Mucosa of descending colon (tissue), 3 donors: Measurements from ENCODE around the gene LZTS2. TPM values are rescaled to one million over a fixed set of nuclear protein-coding genes. Genes with fewer than 3 reads are reported as not detected.

ENCODE experiments used
- ATAC-seq: fragments of 200-7000 bp; cut with Tn5 transposase; one replicate; pipeline ENCODE4 v1.9.1; 2020; ENCODE audit warnings: mild to moderate bottlenecking, moderate library complexity
- DNase-seq, 3 donors: peaks; one replicate each; pipeline ENCODE4 v3.0.0-alpha.2; 2020
- H3K36me3 ChIP-seq: fragments of 200-600 bp; one replicate; pipeline ENCODE4 v1.8.0; 2021; ENCODE audit warnings: low read depth, mild to moderate bottlenecking
- H3K4me1 ChIP-seq: fragments of 200-600 bp; one replicate; pipeline ENCODE4 v1.8.0; 2021; ENCODE audit warnings: low read depth, mild to moderate bottlenecking
- H3K4me3 ChIP-seq: fragments of 200-600 bp; one replicate; pipeline ENCODE4 v1.8.0; 2021; ENCODE audit warnings: mild to moderate bottlenecking
- H3K9me3 ChIP-seq: fragments of 200-600 bp; one replicate; pipeline ENCODE4 v1.8.0; 2021; ENCODE audit warnings: mild to moderate bottlenecking
- intact Hi-C, 2 donors: fragments of 100-400 bp; cut with DNase I in 1 of 2; cut with micrococcal nuclease in 1 of 2; formaldehyde crosslinking; loops; one replicate each; pipeline versions ENCODE4 v1.11.0 to v1.11.1; 2022; cut with DNase I, micrococcal nuclease
- total RNA-seq, 3 donors: library from RNA; stranded (reverse); fragmentation: NEBNext Ultra II Directional in 2 of 3; extraction: Animal tissue kit (Norgen Biotek cat#: 25700) in 2 of 3; gene quantifications; one replicate each; pipeline versions ENCODE4 v1.2.1 to v1.2.4, GENCODE V29; 2021 to 2023
- TF ChIP-seq, protein P1 (sequence below): fragments of 200-600 bp; IDR thresholded peaks from one replicate; pipeline ENCODE4 v1.8.0; 2022; ENCODE audit warnings: antibody characterized with exemption, mild to moderate bottlenecking
- donor health status: DM: no; HTN: no; CAD: no; lungs with moderate emphysema.
- donor health status: DM: no; HTN: no; CAD: no.
- donor health status: DM: no; HTN: yes; CAD: no.

The LZTS2 gene
- total RNA-seq, 3 donors from 2014 or later = 26.0 to 82.1 (median 31.5) TPM

DNA sequence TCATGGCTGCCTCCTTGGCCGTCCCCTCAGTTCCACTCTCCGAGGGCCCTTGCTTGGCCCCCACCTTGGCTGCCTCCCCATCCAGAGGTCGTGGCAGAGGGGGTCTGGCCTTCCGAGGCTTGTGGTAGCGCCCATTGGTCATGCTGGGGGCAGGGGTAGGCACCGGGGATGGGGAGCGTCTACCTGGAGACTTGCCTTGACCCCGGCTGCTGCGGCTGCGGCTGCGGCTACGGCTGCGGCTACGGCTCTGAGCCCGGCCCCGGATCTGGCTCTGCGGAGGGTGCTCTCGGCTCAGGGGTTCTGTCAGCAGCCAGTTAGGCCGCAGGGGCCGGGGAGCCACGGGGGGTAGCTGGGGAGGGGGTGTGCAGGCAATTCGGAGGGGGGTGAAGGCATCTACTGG is 10.7 kb downstream of the LZTS2 start:
- intact Hi-C loops = no loop called here
- Histone ChIP-seq H3K4me1 (peaks cover 8% of the 10 kb centered on the region), H3K9me3 (no peaks in the 10 kb centered on the region), H3K36me3 (peaks cover 3% of the 10 kb centered on the region), H3K4me3 (no peak overlapping the region)
- TF ChIP-seq, protein P1, sequence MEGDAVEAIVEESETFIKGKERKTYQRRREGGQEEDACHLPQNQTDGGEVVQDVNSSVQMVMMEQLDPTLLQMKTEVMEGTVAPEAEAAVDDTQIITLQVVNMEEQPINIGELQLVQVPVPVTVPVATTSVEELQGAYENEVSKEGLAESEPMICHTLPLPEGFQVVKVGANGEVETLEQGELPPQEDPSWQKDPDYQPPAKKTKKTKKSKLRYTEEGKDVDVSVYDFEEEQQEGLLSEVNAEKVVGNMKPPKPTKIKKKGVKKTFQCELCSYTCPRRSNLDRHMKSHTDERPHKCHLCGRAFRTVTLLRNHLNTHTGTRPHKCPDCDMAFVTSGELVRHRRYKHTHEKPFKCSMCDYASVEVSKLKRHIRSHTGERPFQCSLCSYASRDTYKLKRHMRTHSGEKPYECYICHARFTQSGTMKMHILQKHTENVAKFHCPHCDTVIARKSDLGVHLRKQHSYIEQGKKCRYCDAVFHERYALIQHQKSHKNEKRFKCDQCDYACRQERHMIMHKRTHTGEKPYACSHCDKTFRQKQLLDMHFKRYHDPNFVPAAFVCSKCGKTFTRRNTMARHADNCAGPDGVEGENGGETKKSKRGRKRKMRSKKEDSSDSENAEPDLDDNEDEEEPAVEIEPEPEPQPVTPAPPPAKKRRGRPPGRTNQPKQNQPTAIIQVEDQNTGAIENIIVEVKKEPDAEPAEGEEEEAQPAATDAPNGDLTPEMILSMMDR = no peak
- DNase-seq (no peak), ATAC-seq (no peak)

DNA sequence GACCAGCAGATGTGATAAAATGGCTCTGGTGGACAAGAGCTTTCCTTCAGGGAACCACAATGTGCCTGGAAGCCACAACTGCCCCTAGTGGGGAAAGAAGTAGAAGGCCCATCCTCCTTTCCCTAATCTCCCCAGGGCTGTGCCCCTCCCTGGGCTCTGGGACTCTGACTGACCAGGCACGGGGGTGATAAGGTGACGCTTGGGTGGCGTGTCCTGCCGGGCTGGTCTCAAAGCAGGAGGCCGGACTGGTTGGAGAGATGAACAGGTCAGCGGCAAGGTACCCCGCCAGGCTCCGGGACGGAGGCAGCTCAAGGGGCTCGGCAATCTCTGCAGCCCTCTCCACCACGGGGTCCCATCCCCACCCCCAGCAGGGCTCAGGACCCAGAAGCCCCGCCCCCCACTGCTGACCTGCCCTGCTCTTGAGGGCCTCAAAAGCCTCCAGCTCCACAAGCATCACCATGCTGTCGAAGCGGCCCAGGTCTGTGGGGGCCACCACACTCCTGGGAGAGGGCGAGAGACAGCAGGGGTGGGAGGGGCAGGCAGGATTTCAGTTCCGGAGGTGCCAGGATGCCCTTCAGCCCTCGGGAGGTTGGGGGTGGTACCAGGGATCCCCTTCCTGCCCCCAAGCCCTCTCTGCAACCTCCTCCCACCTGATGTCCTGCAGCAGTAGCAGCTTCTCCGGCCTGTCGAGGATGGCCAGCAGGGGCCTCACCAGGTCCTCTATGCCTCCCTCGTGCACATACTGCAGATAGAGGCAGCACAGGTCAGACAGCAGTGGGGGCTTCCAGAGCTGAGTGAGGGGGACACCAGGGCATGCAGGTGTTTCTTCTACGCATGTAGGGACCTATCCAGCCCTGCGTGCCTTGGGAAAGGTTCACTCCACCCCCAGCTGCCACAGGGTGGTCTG is 12.2 kb downstream of the LZTS2 start:
- H3K4me1 ChIP-seq = peaks cover 8% of the 10 kb centered on the region
- H3K9me3 ChIP-seq = no peaks in the 10 kb centered on the region
- H3K36me3 ChIP-seq = no peaks in the 10 kb centered on the region
- H3K4me3 ChIP-seq = no peak overlapping the region
- intact Hi-C loops = no loop called here
- DNase-seq = no peak
- TF ChIP-seq, protein P1 = no peak
- no peak for ATAC-seq

DNA sequence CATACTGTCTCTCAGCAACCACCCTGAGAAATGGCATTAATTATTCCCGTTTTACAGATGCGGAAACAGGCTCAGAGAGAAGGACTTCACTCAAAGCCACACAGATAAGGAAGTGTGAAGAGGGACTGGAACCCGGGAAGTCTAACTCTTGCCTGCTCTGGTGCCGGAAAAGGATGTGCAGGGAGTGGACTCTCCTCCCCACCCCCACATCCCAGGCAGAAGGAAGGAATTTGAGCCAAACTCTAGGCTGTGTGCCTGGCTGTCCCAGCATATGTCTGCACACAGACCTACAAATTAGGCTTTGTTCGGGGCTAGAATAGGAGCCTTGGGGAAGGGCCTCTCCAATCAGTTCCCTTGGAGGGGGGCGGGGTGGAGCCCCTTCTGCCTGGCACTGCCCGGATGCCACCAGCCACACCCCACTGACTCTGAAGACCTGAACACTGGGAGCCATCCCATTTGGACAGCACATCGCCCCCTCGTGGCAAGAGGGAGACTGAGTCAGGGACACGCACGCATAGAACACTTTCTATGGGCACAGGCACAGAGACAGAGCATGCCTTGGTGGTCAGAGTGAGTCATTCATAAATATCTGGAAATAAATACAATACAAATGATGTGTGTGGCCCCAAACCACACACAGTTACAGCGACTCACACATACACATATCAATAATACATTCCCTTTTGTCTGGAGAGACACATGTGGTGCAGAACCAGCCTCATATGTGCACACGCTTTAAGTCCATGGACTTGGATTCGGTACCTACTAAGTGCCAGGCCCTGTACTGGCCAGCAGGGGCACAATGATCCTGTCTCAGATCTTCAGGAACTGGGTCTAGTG is 13.1 kb downstream of the LZTS2 start:
- Histone ChIP-seq H3K9me3 (no peaks in the 10 kb centered on the region), H3K4me1 (peaks cover 8% of the 10 kb centered on the region), H3K4me3 (no peak overlapping the region), H3K36me3 (no peaks in the 10 kb centered on the region)
- peak; percentile 90 for ATAC-seq
- TF ChIP-seq, protein P1 = peak; percentile 71
- DNase-seq = peak; percentile 83 to 92 (median 89)
- intact Hi-C loops = no loop called here

DNA sequence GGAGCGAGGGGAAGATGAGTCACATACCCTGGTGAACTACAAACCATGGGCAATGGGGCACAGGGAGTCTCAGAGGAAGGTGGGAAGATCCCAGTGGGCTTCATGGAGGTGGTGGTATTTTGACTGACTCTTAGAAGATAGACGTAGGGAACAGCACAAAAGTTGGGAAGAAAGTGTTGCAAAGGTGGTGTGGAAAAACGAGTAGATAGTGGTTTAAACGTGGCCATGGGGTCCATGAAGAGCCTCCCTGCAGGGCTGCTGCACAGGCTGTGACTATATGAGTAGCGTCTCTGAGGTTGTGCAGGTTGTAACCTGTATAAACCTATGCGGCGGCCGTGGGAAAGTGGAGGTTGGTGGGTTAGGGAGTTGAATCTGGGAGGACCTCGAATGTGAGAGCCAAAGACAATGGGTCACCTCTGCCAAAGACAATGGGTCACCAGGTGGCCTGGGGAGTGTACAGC is 13.8 kb downstream of the LZTS2 start:
- Histone ChIP-seq H3K4me3 (no peak overlapping the region), H3K9me3 (no peaks in the 10 kb centered on the region), H3K36me3 (no peaks in the 10 kb centered on the region), H3K4me1 (peaks cover 8% of the 10 kb centered on the region)
- DNase-seq (no peak), ATAC-seq (no peak)
- TF ChIP-seq, protein P1 = no peak
- intact Hi-C loops = no loop called here

DNA sequence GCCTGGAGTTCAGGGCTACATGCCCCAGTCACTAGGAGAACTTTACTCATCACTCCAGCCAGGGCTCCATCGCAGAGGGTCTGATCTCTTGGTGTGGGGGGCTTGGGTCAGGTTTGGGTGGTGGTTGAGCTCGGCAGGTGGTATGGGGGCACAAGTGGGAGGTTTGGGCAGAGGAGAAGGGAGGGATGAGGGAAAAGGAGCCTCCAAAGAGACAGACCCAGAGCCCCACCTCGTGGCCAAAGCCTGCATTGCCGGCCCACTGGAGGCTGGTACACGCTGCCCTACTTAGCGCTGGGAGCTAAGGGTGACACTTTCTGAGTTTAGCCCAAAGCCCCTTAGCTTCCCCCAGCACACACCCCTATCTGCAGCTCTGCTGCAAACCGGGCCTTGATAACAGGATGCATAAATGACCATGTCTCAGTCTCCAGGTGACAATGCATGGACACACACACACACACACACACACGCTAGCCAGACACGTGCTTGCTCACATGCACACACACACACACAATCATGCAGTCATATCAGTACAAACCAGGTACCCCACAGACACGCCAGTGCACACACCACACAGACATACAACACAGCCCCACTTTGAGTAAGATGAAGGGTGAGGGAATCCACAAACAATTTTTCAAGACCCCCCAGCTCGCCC is 14.7 kb downstream of the LZTS2 start:
- Histone ChIP-seq H3K4me3 (no peak overlapping the region), H3K4me1 (peaks cover 14% of the 10 kb centered on the region), H3K36me3 (no peaks in the 10 kb centered on the region), H3K9me3 (no peaks in the 10 kb centered on the region)
- peak in 2 of 3 donors; percentile 91 to 96 for DNase-seq
- ATAC-seq = peak; percentile 80
- intact Hi-C loops = no loop called here
- TF ChIP-seq, protein P1 = peak; percentile 81
